Nephron (organoid): ENCODE results near the gene AUP1.

Source experiments
- H3K27ac Mint-ChIP-seq, 3 experiments: 2 replicates each; pipeline ENCODE4 v1.8.0; 2020; ENCODE audit warnings: mixed read lengths in 3 of 3, mild to moderate bottlenecking in 2 of 3, moderate library complexity in 1 of 3
- H3K27me3 Mint-ChIP-seq: 2 replicates; pipeline ENCODE4 v1.8.0; 2021; ENCODE audit warnings: low read depth, mild to moderate bottlenecking, moderate library complexity, mixed read lengths
- H3K36me3 Mint-ChIP-seq: 2 replicates; pipeline ENCODE4 v1.8.0; 2020; ENCODE audit warnings: low read depth, mixed read lengths
- H3K4me1 Mint-ChIP-seq: 2 replicates; pipeline ENCODE4 v1.8.0; 2020; ENCODE audit warnings: mixed read lengths
- H3K4me3 Mint-ChIP-seq, 3 experiments: 2 replicates each; pipeline ENCODE4 v1.8.0; 2020; ENCODE audit warnings: mild to moderate bottlenecking in 3 of 3, mixed read lengths in 3 of 3, moderate library complexity in 2 of 3
- H3K9me3 Mint-ChIP-seq: 2 replicates; pipeline ENCODE4 v1.8.0; 2020; ENCODE audit warnings: mixed read lengths
- TF ChIP-seq, protein P1 (sequence below), 3 experiments: fragments of 200-600 bp; sonication (generic); IDR thresholded peaks; one replicate each; pipeline ENCODE4 v1.5.0; 2021; ENCODE audit warnings: antibody characterized with exemption in 3 of 3; ENCODE audit not compliant: unreplicated experiment in 3 of 3

Gene AUP1

DNA sequence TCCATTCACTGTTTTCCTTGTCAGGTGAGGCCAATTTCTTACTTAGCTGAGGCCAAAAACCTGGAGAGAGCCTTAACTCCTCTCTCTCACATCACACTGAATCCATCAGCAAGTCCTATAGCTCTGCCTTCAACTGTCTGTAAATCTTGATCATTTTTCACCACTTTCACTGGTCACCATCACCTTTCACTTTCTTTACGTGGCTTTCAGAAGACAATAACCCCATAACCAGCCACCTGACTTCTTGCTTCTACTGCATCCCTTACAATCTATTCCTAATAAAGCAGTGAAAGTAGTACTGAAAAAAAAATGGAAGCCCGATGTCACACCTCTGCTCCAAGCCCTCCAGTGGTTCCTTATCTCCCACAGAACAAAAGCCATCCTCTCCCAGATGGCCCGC, 16.5 kb upstream of the AUP1 start:
- Mint-ChIP-seq H3K4me3 (no peak overlapping the region), H3K4me1 (peaks cover 20% of the 10 kb centered on the region), H3K27me3 (peaks cover 3% of the 10 kb centered on the region), H3K27ac (no peak overlapping the region), H3K9me3 (no peaks in the 10 kb centered on the region), H3K36me3 (peaks cover 4% of the 10 kb centered on the region)
- TF ChIP-seq, protein P1, sequence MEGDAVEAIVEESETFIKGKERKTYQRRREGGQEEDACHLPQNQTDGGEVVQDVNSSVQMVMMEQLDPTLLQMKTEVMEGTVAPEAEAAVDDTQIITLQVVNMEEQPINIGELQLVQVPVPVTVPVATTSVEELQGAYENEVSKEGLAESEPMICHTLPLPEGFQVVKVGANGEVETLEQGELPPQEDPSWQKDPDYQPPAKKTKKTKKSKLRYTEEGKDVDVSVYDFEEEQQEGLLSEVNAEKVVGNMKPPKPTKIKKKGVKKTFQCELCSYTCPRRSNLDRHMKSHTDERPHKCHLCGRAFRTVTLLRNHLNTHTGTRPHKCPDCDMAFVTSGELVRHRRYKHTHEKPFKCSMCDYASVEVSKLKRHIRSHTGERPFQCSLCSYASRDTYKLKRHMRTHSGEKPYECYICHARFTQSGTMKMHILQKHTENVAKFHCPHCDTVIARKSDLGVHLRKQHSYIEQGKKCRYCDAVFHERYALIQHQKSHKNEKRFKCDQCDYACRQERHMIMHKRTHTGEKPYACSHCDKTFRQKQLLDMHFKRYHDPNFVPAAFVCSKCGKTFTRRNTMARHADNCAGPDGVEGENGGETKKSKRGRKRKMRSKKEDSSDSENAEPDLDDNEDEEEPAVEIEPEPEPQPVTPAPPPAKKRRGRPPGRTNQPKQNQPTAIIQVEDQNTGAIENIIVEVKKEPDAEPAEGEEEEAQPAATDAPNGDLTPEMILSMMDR (IDR thresholded peaks at IDR 0.05; ENCODE audit: unreplicated experiment in 3 of 3), result no peak

DNA sequence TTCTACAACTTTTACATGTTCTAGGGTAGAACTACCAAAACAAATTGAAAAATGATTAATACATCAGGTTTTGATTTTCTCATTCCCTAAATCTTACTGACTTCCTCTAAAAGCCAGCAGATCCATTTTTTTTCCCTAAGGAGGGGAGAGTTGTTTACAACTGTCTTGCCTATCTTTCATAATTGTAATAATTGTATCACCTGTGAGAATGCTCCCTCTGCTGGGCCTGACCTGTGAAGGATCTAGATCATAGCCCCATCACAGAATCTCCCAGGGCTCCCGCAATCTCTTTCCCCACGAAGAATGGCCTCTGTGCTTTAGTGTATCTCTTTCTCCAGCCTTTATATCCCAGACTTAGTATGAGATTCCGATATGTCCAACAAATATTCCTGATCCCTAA, 15.1 kb upstream of the AUP1 start:
- Mint-ChIP-seq H3K9me3 (no peaks in the 10 kb centered on the region), H3K36me3 (peaks cover 7% of the 10 kb centered on the region), H3K4me1 (peaks cover 14% of the 10 kb centered on the region), H3K27ac (no peak overlapping the region), H3K27me3 (peaks cover 3% of the 10 kb centered on the region), H3K4me3 (no peak overlapping the region)
- TF ChIP-seq, protein P1 (IDR thresholded peaks at IDR 0.05; ENCODE audit: unreplicated experiment in 3 of 3), result no peak

DNA sequence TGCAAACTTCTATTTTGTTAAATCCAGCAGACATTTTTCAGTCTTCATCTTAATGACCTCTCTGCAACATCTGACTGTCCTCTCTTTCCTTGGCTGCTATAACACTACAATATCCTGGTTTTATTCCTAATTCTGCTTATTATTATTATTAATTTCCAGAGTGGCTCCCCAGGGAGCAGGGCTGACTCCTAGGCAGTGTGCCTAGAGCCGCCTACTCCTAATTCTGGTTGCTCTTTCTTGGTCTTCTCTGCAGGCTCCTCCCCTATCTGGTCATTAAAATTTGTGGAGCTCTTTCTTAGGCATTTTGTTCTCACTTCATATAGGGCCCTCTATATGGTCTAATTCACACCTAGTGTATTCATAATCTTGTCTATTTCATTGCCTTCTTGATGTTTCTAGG, 13.5 kb upstream of the AUP1 start:
- Mint-ChIP-seq H3K27ac (no peak overlapping the region), H3K4me3 (no peak overlapping the region), H3K4me1 (peaks cover 5% of the 10 kb centered on the region), H3K36me3 (peaks cover 7% of the 10 kb centered on the region), H3K27me3 (peaks cover 2% of the 10 kb centered on the region), H3K9me3 (no peaks in the 10 kb centered on the region)
- TF ChIP-seq, protein P1 (IDR thresholded peaks at IDR 0.05; ENCODE audit: unreplicated experiment in 3 of 3), result no peak

DNA sequence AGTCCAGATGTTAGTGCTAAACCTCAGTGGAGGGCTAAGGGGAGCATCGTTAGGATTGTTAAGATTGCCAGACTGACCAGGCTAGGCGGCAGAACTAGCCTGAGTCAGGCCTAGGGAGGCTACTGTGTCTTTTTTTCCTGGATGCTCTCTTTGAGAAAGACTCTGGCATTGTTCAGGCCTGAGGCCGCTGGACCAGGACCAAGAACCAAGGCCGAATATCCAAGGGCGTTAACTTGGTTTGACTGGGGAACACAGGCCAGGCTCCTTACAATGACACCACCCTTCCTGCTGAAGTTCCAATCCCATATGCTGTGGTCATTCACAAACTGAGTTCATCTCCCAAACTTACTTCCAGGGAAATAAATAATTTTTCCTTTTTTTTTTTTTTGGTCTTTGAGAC, 10.8 kb upstream of the AUP1 start:
- Mint-ChIP-seq H3K9me3 (no peaks in the 10 kb centered on the region), H3K4me1 (peaks cover 4% of the 10 kb centered on the region), H3K27ac (no peak overlapping the region)

DNA sequence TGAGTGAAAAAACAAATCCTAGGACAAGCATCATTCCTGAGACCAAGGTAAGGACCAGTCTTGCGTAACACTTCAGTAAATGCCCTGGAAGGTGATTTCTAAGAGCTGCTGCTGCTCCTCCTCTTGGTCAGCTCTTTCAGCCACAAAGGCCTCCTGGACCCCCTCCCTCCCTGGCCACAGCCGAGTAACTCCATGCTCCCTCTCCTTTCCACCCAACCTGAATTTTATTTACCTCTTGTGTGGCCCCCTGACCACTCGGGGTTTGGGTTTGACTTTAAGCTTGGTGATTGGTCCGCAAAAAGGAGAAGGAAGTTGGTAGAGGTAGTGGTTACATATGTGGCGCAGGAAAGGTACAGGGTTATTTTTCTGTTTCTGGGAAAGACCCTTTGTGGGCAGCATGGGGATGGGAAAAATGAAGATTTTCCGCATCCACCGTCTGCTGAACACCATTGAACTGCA, 9.4 kb upstream of the AUP1 start:
- no peaks in the 10 kb centered on the region for H3K9me3 Mint-ChIP-seq
- no peak overlapping the region for H3K4me3 Mint-ChIP-seq
- TF ChIP-seq, protein P1 (IDR thresholded peaks at IDR 0.05; ENCODE audit: unreplicated experiment in 3 of 3), result no peak
- H3K27me3 Mint-ChIP-seq, result no peaks in the 10 kb centered on the region
- peaks cover 4% of the 10 kb centered on the region for H3K4me1 Mint-ChIP-seq
- peaks cover 7% of the 10 kb centered on the region for H3K36me3 Mint-ChIP-seq
- H3K27ac Mint-ChIP-seq, result no peak overlapping the region

More for the DNA sequence above, 10.8 kb upstream of the AUP1 start:
- Mint-ChIP-seq H3K4me3 (no peak overlapping the region), H3K36me3 (peaks cover 7% of the 10 kb centered on the region), H3K27me3 (no peaks in the 10 kb centered on the region)
- TF ChIP-seq, protein P1 (IDR thresholded peaks at IDR 0.05; ENCODE audit: unreplicated experiment in 3 of 3), result no peak

DNA sequence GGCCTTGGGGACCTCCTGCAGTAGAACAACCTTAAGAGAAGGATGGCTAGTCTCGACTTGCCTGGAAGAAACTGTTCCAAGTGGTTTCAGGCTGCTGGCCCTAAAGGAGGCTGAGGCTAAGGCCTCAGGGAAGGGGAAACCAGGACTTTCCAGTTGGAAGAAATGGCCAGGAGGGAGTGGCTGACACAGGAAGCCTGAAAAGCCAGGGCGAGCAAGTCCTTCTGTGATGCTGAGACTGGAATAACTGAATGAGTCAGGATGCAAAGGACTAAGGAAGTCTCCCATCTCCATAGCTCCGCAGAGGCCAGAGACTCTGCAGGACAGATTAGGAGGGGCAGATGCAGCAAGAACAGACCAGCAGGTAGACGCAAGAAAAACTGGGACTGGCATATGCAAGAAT, 7.6 kb upstream of the AUP1 start:
- no peak overlapping the region for H3K27ac Mint-ChIP-seq
- peaks cover 11% of the 10 kb centered on the region for H3K36me3 Mint-ChIP-seq
- H3K4me1 Mint-ChIP-seq, result peaks cover 3% of the 10 kb centered on the region
- H3K27me3 Mint-ChIP-seq, result no peaks in the 10 kb centered on the region
- H3K4me3 Mint-ChIP-seq, result no peak overlapping the region
- no peaks in the 10 kb centered on the region for H3K9me3 Mint-ChIP-seq
- TF ChIP-seq, protein P1 (IDR thresholded peaks at IDR 0.05; ENCODE audit: unreplicated experiment in 3 of 3), result no peak
